Stimulated activated CD4-positive, alpha-beta T cell treated with anti-CD3 and anti-CD28 coated beads, Interleukin-2, amount 100 ng/mL, for 4 hours (primary cell): Measurements from ENCODE around the gene DCST2.

Source experiments
- DNase-seq: peaks from one replicate; pipeline ENCODE4 v3.0.0-alpha.2; 2020; ENCODE audit warnings: low read depth

Gene DCST2

DNA sequence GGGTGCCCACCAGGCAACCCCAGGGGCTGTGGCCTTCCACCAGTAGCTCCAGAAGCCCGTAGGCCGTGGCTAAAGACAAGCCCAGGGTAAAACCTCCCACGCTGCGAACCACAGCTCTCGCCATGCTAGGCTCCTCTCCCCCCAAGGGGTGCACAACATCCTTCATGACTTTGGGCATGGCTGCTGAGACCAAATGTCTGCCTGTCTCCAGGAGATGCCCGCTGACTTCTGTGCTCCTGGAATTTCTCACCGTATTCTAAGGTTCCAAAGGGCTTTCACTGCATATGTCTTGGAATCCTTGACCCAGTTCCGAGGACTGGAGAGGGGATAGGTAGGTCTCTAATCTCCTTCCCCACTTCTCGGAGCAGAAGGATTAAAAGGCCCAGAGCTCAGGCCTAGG, at the start of gene DCST2, which contains the start of gene DCST1:
DCST2 (minus strand) TSS at position 258 of the 400 bp plus-strand sequence; CDS start at position 178, 80 bp downstream.
DCST1 (plus strand) TSS at position 301 of the 400 bp plus-strand sequence. CDS start 213 bp downstream, outside the sequence.
- DNase-seq, result no peak

DNA sequence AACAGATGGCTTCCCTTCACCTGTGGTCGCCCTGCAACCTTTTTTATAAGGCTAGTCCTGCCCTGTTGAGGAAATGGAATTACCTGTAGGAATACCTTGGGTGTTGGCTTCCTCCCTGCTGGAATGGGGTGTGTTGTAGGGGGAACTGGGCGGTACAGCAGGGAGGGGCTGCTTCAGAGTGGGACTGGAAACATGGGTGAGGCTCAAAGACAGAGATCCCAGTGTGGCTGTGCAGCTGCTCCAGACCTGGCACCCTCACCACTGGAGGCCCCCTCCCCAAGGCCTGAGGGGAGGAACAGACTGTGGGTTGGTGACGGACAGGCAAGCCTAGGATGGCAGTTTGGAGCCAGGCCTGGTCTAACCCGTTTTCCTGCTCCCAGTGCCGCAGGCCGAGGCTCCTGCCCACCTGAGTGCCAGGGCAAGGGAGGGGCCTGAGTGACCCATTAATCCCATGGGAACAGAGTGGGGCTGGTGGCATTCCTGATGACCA, 49.5 kb upstream of the DCST2 start:
- DNase-seq, result no peak

DNA sequence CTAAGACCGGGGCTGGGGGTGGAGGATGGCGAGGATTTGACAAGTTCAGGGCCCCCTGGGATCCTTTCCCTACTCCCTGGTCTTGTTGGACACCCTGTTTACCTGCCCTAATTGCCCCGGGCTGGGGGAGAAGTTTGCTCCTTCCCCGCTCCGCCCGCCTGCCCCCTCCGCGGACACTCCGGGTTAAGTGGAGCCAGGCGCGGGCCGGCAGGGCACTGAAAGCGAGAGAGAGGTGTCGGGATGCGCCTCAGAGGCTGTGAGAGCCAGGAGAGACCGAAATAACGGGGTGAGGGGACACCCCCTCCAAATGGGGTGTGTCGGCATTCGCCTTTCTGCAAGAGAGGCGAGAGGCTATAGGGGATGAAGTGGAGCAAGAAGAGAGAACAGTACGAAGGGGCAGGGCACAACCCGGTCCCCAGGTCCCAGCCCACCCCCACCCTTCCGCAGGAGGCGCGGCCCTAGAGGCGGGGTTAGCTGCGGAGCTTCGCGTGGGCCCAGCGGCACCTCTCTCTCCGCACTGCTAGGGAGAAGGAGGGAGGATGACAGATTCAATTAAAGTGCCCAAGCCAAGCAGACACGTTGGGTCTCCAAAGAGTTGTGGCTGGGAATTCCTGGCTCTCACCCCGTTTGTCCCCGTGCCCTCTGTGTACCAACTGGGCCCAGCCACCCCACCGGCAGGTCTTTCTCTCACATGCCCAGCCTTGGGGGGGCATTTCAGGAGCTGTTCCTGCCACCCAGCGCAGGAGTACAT, 48.9 kb upstream of the DCST2 start:
- no peak for DNase-seq

DNA sequence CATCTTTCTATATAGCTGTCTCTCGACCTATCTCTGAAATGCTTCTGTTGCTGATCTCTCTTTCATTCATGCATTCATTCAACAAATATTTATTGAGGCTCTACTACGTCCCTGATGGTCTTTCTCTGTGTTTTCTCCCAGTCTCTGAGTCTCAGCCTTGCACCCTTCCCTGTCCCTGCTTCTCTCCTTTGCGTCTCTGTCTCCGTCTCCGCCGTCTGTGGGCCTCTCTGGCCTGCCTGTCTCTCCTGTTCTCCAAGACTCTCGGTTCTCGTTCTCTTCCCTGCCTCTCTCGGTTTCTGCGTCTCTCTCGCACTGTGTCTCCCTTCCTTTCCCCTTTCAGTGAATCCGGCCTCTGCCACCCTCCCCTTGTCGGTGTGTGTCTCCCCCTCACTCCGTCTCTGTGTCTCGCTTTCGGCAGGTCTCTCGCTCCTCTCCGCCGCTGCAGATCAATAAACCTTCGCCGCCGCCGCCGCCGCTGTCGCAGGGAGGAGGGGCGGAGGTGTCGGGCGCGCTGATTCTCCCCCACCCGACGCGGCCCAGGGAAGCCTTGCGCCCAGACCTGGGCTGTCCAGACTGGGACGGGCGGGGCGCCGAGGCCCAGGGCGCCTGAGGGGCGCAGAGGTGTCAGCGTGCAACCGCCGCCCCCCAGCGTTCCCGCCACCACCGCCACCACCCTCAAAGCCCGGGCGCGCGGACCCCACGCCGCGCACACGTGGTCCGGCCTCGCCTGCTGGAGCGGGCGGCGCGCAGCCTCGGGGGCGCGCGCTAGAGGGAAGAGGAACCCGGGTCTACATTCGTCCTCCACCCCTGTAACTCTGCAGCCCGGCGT, 48.1 kb upstream of the DCST2 start:
- no peak for DNase-seq

DNA sequence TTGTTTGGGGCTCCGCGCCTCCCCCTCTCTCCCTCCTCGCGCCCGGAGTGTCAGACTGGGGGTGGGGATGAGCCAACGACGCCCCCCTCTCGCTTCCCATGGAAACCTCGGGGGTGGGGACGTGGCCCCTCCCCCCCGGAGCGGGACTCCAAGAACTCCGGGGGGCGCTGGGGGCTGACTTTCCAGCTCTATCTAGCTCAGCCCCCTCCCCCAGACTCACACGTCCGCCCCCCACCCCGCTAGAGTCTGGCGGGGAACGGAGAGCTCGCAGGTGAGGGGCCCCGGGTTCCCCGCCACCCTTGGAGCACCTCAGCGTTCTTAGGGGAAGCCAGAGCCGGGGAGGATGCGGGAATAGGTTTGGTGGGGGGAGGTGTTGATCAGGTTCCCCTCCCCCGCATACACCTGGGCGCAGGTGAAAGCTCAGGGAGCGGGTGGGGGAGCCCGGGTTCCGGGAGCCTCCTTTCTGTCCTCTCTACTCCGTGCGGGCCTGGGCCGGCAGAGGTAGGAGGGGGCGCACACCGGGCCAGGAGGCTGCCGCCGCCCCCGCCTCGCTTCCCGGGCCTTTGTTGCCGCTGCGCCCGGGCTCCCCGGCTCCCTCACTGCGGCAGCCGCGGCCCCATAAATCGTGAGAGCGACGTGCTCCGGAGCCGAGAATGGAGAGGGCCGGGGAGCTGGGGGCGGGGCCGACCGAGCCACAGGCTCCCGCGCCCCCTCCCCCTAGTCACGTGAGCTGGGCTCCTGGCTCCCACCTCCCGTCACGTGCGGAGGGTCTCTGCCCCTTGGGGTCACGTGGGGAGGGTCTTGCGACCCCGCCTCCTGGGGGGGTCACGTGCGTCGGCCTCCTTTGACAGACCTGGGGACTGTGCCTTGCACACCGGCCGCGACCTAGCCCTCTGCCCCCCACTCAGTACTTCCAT, 47.0 kb upstream of the DCST2 start:
- DNase-seq, result no peak

DNA sequence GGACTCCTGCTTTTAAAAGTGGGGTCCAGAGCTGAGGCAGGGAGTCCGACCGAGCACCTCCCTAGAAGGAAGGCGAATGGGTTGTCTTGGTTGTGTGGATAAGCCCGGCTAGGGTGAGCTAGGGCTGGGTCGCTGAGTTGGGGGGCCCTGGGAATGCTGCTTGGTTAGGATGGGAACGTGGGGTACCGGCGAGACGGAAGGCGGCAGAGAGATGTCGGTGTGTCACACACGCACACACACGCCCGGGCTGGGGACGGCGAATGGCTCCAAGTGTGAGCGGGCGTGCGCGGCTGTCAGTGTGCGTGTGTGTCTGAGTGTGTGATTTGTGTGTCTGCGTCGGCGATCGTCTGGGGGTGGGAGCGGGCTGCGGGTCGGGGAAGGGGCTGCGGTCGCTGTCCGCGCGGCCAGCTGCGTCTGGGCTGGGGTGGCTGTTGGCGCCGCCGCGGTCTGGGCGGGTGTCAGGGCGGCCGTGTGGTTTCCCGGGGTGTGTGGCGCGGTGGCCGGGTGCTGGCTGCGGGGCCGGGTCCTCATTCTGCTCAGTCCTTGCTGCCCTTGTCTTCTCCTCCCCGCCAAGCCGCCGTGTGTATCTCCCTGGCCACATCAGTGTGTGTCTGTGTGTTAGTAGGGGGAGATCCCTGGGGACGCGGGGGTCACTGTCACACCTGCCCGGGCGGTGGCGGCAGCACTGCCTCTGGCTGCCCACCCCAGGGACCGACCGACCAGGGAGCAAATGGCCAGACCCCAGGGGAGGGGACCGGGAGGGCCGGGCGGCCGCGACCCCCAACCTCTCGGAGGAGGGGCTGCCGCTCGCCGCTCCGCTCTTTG, 46.1 kb upstream of the DCST2 start:
- no peak for DNase-seq

DNA sequence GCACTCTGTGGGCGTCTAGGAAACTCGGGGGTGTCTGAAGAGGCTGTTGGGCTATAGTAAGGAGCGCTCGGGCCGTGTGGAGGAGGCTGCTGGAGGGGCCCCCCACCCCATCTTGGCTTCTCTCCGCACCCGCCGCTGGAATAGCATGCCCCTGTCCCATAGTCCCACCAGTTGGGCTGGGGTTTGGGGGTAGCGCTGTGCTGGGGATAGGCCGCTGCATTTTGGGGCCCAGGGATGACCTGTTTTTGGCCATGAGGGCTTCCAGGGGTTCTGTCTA, 45.6 kb upstream of the DCST2 start:
- no peak for DNase-seq

DNA sequence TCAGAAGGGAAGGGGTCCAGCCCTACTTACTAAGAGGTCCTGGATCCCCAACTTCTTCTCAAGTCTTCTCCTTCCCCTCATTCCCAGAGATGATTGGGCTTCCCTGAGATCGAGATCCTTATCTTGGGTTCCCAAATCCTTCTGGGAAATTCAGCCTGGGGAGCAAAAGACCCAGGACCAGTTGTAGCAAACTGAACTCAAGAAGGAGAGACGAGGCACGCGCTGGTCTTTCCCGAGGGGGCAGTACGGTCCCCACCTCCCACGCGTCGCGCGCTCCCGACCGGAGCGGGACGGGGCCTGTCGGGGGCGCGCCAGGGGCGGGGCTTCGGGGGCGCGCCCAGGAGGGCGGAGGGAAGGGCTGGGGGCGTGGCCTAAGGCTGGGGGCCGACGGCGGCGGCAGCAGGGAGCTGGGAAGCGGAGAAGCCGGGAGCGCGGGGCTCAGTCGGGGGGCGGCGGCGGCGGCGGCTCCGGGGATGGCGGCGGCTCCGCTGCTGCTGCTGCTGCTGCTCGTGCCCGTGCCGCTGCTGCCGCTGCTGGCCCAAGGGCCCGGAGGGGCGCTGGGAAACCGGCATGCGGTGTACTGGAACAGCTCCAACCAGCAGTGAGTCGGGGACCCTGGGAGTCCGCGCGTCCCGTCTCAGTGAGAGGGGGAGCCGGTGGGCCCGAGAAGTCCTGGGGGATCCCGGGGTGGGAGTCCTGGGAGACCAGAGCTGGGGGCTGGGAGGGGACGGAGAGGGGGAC, 45.1 kb upstream of the DCST2 start, which contains the start of gene EFNA3:
EFNA3 (plus strand) TSS at position 369 of the 741 bp plus-strand sequence; CDS start at position 474, 105 bp downstream.
- peak; percentile 51 for DNase-seq

DNA sequence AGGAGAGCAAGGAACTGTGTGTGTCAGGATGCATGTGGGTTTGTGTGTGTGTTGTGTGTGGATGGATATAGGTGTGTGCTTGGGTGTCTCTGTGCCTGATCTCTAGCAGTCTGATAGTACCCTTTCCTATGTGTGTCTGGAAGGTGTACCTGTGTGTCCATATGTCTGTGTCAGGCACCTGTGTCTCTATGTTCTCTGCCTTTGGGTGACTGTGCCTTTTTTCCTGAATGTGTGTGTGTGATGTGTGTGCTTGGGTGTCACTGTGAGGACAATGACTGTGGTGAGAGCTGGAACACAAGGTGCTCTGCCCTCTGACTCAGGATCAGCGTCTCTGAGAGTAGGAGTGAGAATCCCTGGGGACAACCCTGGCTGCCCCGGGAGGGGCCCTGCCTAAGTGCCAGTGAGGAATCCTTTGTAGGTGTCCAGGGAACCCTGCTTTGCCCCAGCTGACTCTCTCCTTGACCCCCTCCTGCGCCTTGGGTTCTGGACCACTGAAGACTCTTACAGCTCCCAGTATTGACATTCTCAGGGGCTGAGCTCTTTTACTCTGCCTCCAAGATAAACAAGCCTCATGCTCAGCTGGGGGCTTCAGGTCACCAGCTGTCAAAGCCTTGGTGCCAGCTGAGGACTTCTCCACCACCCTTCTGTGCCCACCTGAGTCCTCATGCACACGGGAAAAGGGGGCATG, 44.3 kb upstream of the DCST2 start:
- no peak for DNase-seq

DNA sequence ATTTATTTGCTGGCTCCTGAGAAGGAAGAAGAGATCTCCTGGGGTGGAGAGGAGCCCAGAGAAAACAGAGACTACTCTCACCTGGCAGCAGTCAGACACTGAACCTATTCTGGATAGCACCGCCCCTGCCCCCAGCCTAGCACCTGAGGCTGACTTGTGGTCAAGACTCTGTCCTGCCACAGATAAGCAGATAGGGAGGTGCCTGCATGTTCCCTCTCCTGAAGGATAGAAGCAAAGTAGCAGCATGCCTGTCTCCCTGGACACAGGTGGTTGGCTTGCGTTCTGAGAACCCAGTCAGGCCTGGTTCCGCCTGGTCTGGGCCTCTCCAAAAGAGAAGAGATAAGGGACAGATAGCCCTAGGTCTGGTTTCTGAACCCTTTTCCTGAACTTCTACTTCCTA, 43.8 kb upstream of the DCST2 start:
- no peak for DNase-seq

DNA sequence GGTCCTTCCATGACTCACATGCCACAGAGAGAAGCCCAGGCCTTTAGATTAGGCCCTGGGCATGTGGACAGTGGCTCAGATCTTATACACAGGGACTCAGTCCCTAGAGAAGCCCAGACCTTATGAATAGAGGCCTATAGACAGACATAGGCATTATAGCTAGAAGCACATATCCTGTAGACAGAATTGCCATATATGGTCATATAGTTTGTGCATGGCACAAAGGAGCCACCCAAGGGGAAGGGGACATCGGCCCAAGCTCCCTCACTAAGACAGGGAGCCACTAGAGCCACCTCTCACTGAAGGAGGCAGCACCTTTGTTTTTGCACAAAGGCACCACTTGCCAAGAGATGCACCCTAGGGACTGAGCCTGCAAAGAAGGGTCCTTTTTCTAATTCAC, 42.8 kb upstream of the DCST2 start:
- no peak for DNase-seq

DNA sequence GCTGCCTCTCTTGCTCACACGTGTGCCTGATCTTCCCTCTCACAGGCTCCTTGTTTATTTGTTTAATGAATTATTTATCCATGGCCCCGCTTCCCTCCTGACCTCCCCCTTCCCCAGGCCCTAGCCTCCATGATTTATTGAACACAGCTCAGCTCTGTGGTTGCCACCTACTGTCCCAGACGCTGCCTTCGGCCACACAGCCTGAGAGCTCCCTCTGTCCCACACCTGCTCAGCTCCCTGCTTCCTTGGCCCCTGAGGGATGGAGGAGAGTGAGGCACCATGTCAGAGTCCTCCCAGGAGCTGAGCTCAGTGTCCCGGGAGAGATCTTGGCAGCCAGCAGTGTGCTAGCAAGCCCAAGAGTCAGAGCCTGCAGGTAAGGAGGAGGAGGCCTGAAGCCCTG, 42.0 kb upstream of the DCST2 start:
- DNase-seq, result no peak

DNA sequence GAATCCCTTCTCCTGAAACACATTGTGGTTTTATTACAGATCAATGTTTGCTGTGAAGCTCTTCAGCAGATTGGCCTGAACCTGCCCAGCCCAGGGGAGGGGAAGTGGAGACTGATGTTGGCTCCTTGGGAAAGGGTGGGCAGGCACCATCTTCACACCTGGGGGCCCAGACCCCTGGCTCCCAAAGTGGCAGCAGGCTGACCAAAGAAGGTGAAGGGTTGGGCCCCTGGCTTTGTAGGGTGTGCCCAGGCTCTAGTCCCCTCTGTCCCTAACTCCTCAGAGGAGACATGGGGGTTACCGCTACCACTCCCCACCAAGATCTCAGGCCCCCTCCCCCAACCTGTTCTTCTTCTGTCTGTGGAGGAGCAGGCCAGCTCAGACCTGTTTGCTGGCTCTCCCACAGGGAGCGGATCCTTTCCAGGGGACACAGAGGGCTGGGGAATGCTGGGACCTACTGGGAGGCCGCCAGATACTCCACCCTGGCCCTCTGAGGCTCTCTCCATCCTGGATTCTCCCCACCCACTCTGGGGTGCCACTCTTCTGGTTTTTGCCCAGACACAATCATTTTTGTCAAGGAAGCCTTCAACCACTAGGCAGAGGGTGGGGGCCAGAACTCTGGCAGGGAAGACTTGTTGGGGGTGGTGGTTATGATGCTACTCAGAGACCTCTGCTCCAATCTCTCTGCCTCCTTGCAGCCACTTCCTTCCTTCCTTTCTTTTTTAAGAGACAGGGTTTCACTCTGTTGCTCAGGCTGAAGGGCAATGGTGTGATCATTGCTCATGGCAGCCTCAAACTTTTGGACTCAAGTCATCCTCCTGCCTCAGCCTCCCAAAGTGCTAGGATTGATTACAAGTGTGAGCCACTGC, 40.0 kb upstream of the DCST2 start:
- DNase-seq, result no peak

DNA sequence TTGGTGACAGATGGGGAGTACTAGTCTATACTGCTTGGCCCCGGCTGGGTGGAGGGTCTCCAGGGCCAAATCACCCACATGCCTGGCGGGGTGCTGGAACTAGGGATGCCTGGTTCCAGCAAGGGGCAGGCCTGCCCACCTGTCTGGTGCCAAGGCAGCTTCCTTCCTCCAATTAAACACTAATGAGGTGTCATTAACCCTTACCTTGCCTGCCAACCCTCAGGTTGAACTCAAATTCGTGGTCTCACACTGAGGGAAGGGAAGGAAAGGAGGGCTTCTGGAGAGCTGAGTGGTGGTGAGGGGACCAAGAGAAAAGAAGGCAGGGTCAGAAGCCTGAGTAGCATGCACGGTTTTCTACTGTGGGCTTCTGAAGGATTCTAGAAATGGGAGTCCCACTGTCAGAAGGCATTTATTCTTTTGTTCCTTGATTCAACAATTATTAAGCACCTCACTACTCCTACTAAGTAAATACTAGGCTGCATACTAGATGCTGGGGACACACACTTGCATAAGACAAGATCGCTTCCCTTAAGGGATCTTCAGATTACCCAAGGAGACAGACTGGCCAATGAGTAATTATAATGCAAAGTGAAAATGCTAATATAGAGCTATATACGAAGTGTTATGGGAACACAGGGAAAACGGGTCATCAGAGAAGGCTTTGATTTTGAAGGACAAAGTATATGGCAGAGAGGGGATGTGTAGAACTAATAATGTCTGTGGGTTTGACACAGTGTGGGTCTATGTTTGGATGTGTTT, 39.1 kb upstream of the DCST2 start:
- DNase-seq, result no peak

DNA sequence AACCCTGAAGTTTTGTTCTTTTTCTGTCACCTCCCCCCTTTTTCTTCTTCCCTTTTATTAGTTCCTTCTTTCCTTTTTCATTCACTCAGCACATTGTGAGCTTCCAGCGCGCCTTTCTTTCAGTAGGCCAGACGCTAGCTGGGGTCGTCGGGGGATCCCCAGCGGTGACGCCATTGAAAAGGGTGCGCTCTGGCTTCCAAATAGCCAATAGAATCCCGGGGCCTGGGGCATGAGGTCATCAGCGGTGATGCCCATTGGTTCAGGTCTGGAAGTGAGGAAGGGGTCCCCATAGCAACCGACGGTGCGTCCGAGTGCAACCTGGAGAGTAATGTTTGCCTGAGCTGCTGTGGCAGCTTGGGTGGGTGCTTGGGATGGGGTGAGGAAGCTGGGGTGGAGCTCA, 38.1 kb upstream of the DCST2 start:
- DNase-seq, result no peak

DNA sequence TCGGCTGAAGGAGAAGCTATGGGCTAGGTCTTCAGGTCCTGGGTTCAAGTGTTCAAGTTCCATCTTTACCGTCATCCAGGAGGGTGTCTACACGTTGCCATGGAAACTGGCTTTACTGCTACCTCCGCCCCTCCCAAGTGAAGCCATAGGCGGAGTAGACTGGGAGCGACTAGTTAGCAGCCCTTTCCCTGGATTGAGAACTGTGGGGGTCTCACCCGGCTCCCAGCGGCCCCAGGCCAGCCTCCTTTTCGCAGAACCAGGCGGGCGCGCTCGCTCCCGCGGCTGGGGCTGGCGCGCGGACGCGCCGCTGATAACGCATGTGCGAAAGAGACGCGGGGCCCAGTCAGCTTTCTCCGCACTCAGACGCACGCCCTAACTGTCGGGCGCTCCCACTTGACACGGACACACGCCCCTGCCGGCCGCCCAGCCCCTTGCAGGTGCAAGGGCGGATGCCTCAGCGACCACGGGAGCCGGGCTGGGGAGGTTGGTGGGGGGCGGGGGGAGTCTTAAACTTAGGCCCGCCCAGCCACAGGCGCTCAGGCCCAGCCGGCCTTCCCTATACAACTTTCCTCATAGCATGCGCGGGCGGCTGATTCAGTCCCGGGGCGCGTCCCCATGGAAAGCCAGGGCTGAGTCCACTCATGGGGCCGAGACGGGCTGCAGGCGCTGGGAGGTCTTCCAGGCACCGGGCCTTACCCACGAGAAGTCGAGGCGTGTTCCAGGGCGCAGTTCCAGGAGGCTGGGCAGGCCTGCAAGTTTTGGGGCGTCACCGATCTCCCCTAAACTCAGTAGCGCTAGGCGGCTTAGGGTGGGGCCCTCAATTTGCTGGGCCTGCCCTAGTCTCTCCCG, 37.4 kb upstream of the DCST2 start:
- peak; percentile 52 for DNase-seq

DNA sequence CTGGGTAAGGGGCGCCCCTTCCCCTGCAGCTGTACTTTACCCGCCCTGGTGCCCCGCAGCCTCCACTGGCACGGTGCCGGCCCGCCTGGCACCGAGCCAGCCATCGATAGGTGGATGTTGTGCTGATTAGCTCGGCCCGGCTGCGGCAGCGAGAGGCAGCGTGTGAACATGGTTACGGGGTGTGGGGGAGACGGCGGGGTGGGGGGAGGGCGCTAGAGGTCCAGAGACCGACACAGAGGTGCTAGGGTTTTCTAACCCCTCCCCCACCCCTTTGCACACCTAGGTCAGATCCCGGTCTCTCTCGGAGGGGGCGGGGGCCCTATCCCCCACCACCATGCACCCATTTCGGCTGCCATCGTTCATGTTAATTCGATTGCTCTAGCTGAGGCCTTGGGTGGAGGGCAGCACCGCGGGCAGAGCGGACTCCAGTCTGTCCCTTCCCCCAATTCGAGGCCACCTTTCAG, 36.6 kb upstream of the DCST2 start:
- DNase-seq, result no peak
